Measurements from ENCODE around the gene CCDC174. TPM values are rescaled to one million over a fixed set of nuclear protein-coding genes. Genes with fewer than 3 reads are reported as not detected.

The CCDC174 gene
- total RNA-seq = 25.4 TPM

GRCh38 chr3:14651440-14652251 lies at the start of gene CCDC174:
Gene CCDC174 (plus strand): TSS chr3:14651762. CDS start chr3:14651837, 75 bp downstream.

DNA sequence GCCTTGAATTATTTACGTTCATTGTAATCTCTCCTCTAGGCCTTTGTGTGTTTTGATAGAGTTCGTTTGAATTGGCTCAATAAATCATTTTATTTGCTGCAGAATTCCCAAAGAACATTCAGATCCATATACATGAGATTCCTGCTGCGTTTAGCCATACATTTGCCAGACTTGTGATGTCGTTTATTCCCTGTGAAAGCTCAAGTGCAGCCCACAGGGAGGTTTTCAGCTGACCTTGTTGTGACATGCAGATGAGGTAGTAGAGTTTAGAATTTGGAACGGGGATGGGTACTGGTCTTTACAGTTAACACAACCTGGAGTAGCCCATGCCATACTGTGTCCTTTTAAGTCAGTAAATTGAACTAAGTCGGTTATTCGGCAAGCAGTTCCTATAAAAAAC lies 23.3 kb downstream of the CCDC174 start, which contains the start of gene C3orf20:
Gene C3orf20, plus strand, starts transcription at position 301 of the 400 bp plus-strand sequence. CDS start 7,573 bp downstream, outside the sequence.

Other genes starting within 250 kb of the CCDC174 start
- gene SLC6A6, start 249.2 kb upstream of the CCDC174 start, total RNA-seq = 34.4 TPM
- 22.5 TPM for gene GRIP2, start 111.4 kb upstream of the CCDC174 start, total RNA-seq
- gene C3orf20, start 23.4 kb downstream of the CCDC174 start, total RNA-seq = 0.31 TPM
- 3.4 TPM for gene FGD5, start 167.2 kb downstream of the CCDC174 start, total RNA-seq

All from parietal lobe (tissue), 1 donor.